COLO829 (cell line): ENCODE data around the gene B3GNT3.
A peak's percentile ranks its signal among the peaks of the same experiment; 100 is the strongest.

Experiments
- DNase-seq: peaks from one replicate; pipeline ENCODE4 v3.0.0; 2012; ENCODE audit warnings: low spot score

The B3GNT3 gene

GRCh38 chr19:17834350-17835181, 39.6 kb downstream of the B3GNT3 start:
- no peak for DNase-seq

GRCh38 chr19:17835182-17836006, 40.5 kb downstream of the B3GNT3 start:
- DNase-seq, result peak; percentile 53

DNA sequence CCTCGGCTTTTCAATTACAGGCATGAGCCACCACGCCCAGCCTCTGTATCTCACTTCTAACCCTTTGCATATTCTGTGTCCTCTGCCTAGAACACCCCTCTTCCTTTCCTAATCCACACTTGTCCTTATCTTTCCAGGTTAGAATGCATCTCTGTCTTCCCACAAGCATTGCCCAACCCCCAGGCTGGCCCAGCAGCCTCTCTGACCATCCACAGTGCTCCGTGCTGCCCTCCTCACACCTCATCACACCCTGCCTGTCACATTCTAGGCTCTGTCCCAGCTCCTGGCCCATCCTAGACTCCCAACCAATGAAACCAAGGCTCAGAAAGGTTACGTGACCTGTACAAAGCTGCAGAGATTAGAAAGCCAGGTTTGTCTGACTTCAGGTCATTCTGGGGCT, 41.6 kb downstream of the B3GNT3 start:
- DNase-seq, result no peak

- DNase-seq, result no peak
Observed at GRCh38 chr19:17837972-17838371, 43.0 kb downstream of the B3GNT3 start.

- DNase-seq, result no peak
Observed at GRCh38 chr19:17840019-17840418, 45.1 kb downstream of the B3GNT3 start.

DNA sequence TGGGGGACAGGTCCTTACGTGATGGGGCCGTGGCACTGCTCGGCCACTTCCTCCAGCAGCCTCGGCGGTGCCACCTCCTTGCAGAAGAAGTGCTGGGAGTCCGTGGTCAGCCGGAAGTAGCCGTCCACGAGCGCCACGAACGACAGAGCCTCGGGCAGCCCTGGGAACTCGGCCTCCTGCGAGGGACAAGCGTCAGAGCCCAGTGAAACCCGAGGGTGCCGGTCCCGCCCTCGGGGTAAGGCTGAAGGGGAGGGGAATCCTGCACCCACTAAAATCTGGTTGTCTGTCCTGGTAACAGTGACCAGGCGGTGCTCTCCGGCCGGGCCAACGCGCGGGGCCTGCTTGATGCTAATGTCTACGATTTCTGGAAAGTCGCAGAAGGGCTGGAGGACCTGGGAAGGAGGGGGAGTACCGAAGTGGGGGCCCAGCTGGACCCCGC, 46.5 kb downstream of the B3GNT3 start:
- no peak for DNase-seq

DNA sequence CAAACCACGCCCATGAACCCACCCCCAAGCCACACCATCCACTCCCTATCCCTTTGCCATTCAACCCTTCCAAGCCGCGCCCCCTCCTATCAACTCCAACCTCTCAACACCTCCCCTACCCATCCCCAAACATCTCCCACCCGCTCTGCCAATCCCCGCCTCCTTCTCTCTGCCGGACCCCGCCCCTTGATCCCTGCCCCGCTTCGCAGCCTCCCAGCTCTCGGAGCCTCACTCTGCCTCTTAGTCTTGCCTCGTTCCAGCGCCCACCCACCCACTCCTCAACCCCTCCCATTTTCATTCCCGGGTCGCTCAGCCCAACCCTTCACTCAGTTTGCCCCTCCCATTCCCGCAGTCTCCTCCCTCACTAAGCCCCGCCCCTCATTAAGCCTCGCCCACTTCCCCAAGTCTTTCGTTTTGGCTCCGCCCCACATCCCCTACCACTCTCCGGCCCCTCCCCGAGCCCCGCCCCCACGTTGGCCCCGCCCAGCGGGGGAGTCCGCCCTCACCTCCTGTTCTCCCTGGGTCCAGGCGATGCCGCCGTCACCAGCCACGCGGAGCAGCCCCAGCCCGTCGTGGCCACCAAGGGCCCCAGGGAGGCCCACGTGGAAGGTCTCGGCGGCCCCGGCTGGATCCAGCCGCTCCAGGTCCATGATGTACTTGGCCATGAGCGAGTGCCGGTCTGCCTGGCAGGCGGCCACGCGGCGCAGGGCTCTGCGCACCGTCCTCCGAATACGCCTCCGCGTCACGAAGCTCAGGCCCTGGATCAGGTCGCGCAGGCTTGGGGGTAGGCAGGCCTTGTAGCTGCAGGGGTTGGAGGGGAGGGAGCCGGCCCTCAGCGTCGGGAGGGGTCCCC, 47.1 kb downstream of the B3GNT3 start:
- peak; percentile 100 for DNase-seq

- no peak for DNase-seq
Observed at GRCh38 chr19:17842663-17843291, 47.8 kb downstream of the B3GNT3 start.

- no peak for DNase-seq
Observed at GRCh38 chr19:17843292-17843827, 48.4 kb downstream of the B3GNT3 start.

GRCh38 chr19:17843908-17844490, 49.1 kb downstream of the B3GNT3 start:
- DNase-seq, result no peak

DNA sequence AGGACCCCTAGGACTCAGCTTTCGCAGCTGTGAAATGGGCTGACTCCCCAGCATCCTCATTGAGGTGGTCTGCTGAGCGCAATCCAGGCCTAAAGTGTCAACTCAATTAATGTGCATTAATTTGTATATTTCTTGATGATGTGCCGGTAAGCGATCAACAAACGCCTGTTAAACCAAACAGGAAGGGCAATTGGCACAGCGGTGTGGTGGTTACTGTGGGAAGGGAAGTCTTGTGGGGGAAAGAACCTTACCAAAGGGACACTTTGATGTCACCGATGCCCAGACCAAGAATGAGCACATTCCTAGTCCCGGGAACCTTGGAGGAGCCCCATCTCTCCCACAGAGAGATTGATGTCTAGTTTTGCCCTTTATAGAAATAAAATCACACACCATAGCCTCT, 51.2 kb downstream of the B3GNT3 start:
- DNase-seq, result no peak

GRCh38 chr19:17847538-17848366, 52.8 kb downstream of the B3GNT3 start, which contains the start of gene JAK3:
JAK3 (minus strand) TSS chr19:17847982; CDS start chr19:17844417, 3,565 bp downstream.
- DNase-seq, result peak; percentile 63

DNA sequence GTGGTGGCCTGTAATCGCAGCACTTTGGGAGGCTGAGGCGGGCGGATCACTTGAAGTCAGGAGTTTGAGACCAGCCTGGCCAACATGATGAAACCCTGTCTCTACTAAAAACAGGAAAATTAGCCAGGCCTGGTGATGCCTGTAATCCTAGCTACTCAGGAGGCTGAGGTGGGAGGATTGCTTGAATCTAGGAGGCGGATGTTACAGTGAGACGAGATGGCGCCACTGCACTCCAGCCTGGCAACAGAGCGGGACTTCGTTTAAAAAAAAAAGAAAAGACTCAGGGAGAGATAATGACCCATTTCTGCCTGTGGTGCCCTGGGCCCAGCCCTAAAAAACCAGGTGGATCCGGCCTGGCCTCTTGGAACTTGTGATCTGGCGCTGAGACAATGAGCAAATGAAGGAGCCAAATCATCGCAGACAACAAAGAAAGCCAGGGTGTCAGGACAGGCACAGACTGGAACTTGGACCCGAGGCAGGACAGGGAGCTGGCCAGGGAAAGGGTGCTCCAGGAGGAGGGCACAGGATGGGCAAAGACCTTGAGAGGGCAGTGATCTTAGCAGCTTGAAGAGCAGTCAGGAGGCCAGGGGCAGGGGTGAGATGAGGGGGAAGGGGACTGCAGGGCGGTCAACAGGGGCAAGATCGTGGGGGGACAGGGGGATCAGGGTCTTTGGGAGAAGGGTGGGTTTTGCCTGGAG, 53.8 kb downstream of the B3GNT3 start:
- DNase-seq, result no peak

DNA sequence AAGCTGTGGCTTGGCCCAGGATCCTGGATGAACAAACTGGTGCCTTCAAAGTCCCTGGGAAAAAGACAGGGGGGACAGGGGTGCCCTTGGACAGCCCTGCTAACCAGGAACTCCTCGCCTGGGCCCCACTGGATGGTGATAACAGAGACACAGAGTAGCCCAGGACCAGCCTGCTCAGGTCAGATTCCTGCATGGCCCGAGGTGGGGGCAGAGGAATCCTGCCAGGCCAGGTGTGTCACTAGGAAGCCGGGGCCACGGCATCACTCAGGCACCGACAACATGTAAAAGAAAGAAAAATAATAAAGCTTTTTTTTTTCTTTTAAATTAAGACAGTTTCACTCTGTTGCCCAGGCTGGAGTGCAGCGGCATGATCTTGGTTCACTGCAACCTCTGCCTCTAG, 59.1 kb downstream of the B3GNT3 start:
- no peak for DNase-seq

DNA sequence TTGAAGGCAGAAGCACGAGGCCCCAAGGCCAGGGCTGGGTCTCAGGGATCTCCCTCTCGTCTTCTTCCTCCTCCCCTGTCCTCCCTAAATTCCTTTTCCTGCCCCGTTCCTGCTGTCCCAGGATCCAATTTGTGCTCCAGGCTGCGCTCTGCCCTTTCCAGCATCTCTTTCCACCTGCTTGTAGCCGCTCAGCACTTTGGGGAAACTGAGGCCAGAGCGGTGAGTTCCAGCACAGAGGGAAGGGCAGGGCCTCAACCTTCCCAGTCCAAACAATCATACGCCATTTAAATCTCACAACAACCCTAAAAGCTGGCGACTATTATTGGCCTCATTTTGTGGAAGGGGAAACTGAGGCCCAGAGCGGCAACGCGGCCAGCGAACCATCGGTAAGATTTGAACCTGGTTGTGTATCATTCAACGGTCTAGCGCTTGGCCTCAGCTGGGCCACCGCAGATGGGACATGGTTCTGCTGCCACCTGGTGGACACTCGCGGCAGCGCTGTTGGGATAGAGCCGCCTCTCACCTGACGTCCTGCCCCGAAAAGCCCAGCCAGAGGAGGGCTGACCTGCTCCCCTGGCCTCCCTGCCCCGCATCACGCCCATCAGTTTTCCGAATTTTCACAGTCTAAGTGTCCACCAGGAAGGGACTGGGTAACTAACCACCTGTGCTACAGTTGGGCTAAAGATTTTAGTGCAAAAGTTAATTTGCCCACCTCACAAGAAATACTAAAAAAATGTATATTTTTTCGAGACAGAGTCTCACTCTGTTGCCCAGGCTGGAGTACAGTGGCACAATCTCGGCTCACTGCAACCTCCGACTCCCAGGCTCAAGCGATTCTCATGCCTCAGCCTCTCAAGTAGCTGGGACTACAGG, 60.6 kb downstream of the B3GNT3 start:
- peak; percentile 89 for DNase-seq

DNA sequence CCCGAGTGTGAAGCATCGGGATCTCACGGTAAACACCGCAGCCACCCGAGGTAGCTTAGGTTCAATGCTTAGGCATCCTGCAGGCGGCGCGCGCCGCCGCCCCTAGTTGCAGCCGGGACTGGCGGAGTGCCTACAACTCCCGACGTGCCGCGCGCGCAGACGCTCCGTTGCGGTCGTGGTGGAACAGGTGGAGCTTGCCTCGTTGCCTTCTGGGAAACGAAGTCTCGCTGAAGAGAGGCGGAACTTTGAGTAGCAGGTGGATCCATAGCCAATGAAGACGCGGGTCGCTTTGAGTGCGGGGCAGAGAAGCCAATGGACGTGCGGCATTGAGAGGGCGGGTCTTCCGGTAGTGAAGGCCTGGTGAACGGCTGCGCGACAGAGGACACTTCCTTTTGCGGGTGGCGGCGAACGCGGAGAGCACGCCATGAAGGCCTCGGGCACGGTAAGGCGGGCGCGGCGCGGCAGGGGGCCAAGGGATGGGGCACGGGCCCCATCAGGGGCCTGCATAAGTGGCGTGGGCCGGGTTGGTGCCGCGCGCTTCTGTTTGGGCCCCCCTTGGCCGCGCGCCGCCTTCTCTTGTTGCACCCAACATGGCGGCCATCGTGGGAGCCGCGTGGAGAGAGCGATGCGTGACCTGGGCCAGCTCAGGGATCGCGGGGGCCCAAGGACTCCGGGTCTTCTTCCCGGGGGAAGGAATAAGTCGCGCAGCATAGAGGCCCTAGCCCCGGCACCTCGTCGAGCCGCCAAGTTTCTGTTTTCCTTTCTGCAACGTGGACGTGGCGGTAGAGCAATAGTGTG, 64.8 kb downstream of the B3GNT3 start, which contains the start of gene RPL18A:
RPL18A (plus strand) TSS at position 378 of the 798 bp plus-strand sequence; CDS start at position 425, 47 bp downstream.
- peak; percentile 97 for DNase-seq

DNA sequence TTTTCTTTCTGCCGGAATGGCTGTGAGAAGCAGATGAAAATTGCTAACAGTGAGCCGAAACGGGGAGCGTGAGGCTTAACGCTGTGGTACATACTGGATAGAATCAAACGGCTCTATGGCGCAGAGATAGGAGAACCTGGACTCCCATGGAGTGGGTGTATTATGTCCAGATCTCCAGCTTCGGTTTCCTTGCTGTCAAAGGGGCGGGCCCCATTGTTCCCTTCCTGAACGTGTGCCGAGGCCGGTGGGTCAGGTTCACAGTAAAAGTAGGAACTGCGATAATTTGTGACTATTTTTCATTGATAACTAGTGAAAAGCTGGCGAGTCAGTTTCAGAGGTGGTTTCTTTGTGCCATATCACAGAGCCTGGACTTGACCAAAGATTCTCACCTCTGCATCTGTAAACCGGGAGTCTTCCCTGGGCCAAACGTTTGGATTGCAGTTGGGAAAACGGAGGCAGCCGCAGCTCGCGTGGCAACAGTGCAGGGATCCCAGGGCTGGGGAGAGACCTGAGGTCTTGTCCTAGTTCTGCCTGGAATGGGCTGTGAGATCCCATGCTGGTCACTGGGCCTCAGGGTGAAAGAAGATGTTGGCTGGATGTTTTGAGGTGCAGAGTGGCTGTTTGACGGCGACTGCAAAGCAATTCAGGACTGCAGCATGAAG, 65.5 kb downstream of the B3GNT3 start:
- DNase-seq, result no peak
